ENCODE data around the gene SLC6A15.

Gene SLC6A15

DNA sequence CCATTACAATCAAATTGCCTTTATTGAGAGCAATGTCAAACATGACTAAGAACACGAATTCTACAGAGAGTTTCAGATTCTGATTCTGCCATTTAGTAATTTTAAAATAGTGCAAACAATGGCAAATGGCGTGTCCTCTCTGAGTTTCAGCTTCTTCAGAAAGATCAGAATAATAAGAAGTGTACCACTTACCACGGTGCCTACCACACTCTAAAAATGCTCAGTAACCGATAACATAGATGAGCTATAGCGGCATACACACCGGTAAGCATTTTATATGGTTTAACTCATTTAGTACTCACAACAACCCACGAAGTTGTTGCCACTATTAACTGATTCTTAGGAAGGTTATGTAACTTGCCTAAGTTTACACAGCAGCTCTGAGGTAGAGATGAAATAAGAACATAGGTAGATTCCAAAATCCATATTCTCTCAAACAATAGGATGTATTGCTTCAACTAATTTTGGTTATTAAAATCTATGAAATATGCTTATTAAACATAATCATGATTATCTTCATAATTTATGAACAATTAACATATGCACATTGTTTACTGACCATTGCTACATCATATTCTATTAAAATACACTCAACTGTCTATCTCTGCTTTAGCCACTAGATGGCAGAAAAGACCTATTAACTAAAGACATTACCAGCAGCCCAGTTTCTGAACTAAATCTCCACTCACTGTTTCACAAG lies 38.3 kb downstream of the SLC6A15 start:
- DNase-seq = no peak

DNA sequence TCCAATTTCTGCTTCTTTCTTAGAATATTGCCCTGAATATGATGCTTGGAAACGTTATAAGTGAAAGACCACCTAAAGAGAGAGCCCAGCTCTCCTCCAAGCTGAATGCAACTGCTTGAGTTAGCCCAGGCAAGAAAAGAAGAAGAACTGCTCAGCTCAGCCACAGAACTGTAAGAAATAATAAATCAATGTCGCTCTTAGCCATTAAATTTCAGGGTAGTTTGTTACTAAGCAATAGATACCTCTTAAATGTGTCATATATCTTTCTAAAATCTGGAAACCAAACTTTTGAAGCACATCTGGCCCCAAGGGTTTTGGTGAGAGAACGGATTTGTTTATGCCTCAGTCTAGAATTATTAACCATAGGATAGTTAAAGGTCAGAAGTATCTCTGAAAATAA lies 50.4 kb downstream of the SLC6A15 start:
- DNase-seq = no peak

DNA sequence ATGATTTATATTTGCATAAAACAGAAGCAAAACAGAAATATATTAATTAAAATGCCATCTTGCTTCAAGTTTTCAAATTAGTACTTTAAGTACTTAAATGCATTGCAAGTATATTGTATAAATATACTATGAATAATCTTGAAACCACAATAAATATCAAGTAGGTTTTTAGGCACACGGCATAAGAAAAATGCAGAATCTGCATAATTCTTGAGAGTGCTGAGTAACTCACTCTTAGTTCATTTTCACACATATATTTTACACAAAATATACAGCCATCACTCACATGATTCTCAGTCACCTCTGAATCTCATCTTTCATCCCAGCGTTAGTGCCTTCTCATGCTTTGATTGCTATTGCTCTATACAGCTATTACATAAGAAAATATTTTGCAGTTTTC lies 51.9 kb downstream of the SLC6A15 start:
- no peak for DNase-seq

DNA sequence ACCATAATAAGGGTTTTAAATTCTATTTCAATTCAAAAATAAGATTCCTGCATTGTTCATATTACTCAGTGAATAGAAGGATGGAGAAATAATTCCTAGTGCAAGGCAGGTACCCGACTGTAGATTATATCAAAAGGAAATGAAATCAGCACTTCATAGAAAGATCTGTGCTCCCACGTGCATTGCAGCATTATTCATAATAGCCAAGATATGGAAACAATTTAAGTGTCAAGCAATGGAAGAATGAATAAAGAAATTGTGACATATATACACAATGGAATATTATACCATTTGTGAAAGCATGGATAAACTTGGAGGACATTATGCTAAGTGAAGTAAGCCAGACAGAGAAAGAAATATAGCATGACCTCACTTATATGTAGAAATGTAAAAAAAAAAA lies 53.8 kb downstream of the SLC6A15 start:
- no peak for DNase-seq

DNA sequence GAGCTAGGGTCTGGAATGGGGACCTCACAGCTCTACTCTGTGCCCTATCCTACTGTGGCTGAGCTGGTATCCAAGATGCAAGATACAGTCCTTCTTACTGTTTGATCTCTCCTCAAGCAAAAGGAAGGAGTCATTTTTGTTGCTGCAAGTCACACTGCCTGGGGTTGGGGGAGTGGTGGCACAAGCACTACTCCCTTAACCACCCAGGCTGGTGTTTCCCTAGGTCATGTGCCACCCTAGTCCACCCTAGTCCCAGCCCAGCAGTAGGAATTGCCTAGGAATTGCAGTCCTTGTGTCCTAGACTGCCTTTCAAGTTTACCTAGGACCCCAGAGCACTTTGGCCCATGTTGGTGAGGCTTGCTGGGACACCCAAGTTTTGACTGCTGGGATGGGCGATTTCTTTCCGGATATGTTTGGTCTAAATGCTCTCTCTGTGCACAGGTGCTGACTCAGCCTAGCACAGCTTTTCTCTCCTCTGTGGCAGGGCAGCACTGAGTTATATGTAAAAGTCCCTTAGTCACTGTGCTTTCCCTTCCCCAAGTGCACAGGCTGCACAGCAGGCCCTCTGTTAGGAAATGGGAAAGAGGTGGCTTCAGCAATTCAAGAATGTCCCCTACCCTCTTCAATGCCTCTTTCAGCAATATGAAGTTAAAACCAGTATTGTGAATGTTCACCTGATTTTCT lies 54.9 kb downstream of the SLC6A15 start:
- no peak for DNase-seq

DNA sequence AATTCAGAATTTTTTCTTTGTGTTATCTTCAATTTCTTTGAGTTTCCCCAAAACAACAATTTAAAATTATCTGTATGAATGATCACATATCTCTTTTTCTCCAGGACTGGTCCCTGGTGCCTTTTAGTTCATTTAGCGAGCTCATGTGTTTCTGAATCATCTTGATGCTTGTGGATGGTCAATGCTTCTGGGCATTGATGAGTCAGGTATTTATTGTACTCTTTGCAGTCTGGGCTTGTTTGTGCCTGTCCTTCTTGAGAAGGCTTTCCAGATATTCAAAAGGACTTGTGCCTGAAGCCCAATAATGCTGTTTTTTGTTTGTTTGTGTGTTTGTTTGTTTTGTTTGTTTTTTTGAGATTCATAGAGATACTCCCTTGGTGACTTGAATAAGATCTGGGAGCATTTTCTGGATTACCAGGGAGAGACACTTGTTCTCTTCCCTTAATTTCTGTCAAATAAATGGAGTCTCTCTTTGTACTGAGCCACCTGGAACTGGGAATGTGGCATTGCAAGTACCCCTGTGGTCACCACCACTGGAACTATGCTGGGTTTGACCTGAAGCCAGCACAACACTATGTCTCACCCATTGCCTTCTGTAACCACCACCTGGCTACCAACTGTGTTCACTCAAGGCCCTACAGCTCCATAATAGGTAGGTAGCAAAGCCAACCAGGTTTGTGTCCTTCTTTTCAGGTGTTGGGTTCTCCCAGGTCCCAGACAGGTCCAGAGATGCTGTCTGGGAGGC lies 56.3 kb downstream of the SLC6A15 start:
- DNase-seq = no peak

DNA sequence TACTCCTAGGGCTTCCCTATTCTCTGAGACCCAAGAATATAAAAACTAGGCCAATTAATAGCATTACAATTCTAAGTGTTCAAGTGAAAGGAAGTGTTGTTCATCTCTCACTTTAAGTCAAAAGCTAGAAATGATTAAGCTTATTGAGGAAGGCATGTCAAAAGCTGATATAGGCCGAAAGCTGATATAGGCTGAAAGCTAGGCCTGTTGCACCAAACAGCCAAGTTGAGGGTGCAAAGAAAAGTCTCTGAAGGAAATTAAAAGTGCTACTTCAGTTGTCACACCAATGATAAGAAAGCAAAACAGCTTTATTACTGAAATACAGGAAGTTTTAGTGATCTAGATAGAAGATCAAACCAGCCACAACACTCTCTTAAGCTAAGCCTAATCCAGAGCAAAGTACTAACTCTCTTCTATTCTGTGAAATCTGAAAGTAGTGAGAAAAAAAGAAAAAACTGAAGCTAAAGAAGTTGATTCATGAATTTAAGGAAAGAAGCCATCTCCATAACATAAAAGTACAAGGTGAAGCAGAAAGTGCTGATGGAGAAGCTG lies 68.9 kb downstream of the SLC6A15 start:
- DNase-seq = no peak

DNA sequence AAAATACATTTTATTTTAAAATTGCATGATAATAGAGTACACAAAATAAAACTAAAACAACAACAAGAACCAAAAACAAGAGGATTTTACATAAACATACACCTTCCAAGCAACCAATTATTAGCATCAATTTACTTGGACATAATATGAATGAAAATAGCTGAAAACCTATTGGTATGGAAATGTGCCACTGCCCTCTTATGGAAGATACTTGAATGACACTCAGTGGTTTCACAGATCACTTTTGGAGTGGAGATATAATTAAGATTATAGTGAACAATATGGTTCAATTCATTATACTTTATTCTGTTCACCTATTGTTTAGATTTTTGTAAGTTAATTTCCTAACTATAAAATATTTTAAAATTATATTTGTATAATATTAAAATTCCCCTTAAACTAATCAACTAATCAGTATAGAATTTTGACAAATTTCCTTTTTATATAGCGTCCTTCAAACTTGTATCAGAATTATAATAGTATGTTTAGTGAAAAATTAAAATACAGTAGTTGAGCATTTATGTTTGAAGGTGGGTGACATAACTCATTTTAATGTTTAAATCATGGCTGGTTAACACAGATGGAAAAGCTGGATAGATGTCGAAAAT lies 70.1 kb downstream of the SLC6A15 start:
- DNase-seq = no peak

DNA sequence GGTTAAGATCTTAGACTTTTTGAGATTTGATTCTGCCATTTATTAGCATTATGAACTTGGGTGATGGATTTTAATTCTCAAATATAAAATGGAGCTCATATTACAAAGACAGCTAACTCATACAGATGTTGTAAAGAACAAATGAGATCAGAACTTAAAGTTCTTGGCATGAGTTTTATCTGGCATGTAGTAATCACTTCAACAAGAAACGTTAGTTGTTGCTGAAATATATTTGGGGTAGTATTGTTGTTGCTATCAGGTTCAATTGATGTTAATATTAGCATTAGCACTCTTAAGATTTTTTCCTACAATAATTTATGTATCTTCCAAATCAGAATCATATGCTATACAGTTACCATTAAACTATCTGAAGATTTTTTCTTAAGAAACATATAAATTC lies 71.0 kb downstream of the SLC6A15 start:
- no peak for DNase-seq

DNA sequence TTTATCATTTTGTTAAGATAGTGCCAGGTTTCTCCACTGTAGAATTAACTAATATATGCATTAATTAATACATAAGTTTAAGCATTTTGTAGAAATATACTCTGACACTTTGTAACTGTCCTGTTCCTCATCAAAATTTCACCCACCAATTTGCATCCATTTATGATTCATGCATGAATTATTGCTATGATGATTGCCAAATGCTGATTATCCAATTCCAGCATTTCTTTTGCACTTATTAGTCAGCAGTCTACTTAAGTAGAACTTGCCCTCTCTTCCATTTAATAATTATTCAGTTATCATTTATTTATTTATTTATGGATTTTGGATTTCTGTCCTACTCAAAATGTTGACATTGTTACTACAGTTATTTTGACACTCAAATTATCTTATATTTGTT lies 72.2 kb downstream of the SLC6A15 start:
- DNase-seq = no peak

DNA sequence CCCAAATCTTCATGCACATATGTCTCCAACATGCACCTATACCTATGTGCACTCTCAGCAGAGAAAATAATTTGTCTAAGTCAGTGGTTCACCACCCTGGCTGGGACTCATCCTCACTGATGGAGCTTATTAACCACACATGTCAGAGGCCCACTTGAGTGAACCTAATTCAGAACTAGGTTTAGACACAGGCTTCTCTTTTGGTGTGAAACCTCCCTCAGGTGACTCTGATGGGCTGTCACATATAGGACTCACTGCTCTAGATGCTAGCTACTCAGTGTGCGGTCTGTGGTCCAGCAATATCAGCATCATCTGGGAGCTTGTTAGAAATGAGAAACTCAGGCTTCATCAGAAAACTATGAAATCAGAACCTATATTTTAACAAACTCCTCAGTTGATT lies 85.7 kb downstream of the SLC6A15 start:
- DNase-seq = no peak

DNA sequence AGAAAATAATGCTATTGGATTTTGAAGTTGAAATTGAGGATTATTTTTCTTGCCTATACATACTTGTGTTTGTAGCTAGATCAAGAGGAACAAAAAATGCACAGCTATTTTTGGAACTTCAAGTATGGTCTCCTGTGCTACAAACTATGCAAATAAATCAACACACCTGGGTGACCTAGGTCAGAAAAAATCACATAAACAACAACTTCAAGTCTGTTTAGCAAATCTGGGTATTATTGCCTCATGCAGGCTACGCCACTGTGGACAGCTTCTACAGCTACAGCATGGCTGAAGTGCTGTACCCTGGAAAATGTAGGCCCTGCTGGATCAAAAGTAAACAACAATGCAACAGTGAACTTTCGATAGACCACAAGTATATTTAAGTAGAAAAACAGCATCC lies 87.5 kb downstream of the SLC6A15 start:
- no peak for DNase-seq

DNA sequence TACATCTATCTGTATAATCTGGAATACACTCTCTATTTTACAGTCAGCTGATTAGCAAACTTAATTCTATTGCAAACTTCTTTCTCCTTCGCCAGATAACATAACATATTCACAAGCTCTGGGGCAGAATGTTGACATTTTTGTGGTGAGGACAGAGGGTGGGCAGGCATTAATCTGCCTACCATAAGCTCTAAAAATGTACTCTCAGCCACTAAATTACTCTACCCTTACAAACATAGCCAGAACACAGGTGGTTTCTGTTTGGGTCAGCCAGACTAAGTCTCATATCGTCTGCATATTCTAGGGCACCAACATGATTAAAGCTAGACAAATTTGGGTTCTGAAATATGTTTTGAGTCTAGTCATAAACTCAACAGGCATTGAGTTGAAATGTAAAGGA lies 90.1 kb downstream of the SLC6A15 start:
- DNase-seq = no peak

DNA sequence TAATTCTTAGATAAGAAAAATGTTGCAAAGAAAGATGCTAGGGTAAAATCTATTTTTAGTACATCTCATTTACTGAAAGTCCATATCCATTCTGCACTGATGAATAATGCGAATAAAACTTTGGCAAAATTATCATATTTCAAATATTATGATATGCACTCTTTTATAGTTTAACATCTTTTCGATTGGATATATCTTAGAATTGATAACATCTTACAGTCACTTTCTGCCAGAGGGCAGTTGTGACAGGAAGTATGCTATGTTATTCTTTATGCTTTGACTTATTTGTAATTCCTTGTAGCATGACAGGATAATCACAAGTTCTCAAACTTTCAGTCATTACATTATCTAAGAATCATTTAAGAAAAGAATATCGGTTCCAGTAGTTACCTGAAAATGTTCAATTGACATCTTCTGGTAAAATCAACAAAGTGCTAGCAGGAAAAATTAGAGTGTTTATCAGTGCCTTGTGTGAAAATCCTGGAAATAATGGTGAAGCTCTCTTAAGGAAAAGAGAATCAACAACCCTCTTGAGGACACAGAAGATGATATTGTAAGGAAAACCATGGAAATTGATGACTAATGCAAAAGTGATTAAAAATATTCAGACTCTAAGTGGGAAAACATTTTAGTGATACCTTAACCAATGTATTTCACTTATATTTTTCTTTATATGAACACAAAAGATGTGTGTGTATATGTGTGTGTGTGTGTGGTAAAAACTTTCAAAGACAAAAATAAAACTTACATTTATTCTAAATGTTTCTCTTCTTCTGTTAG lies 95.5 kb downstream of the SLC6A15 start:
- DNase-seq = no peak

DNA sequence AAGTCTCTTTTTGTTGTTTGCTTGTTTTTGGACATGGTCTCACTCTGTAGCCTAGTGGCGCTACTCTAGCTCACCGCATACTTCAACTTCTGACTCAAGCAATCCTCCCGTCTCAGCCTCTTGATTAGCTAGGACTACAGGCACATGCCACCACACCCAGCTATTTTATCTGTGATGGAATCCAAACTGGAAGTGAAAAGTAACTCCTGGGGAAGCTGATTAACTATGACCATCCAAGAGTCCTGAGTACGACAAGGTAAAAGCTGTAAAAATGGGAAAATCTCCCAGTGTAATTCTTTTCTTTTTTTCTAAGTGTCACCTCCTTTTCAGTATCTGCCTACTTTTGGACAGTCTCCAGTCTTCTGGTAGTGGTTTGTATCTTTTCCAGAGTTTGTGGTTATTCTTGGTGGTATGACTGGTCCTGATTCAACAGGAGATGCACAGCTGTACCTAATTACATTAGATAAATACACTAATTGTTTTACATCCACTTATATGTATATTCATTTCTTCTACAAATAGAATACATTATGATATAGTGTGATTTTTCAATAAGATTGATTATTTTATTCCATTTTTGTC lies 97.8 kb downstream of the SLC6A15 start:
- no peak for DNase-seq

DNA sequence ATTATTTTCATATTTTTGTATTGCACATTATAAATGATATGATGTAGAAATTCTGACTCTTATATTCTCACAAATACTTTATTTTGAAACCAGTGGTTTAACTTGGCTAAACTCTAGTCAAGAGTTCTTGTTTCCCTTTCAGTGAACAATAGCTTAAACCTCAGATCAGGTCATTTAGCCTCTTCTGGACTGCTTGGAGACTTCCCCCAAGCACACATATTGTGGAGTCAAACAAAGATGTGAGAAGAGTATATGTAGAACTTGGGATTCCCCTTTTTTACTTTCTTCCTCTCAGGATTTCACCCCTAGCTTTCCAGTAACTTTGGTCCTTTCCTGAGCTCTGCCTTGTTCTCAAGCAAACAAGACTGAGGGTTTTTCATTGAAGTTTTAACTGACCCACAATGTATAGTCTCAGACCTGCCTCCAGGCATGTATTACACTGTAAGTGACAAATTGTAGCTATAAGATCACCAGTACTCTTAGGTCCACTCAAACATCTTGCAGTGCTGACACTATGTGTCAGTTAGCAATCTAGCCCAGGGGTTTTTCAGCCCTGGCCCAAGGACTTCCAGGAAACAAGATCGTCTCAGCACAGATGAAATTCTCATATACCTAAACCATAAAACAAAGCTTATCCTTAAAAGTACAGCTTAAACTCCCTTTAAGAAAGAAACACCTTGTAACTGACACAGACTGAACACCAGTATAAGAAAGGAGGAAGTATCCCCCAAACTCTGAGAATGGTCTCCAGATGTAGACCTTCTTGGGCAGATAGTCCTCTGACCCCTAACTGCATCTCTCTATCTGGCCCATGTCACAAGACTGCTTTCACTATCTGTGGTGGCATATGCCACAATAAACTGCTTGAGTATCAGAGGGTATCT lies 98.6 kb downstream of the SLC6A15 start:
- DNase-seq = no peak

DNA sequence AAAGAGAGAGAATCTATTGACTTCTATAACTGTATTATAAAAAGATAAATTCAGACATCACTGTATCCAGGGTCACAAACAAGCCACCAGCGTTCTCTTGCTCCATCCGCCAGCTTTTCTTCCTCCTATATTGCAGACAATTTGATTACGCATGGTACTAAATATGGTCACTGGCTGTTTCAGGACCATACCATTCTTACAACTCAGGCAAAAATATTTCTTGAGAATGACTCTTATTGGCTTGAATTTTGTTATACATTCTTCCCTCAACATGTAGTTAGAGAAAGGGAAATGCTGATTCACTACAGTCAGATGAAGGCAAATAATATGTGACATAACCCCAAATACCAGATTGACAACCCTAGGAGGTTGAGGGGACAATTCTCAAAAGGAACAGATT lies 101.3 kb downstream of the SLC6A15 start:
- DNase-seq = no peak

DNA sequence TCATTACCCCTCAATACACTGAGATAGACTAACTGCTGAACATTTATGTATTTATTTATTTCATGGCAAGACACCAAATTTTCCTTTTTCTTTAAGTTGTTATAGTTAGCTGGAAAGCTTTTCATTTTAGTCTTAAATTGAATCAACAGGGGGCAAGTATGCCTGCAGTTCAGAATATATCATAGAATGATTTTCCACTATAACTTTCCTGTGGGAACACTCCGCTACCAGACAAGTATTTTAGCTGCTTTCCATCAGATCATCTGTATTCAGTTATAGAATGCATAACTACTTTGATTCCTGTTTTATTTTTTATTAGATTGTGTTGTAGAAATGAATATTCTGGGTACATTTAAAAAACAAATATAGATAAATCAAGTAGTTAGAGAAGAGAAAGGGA lies 102.0 kb downstream of the SLC6A15 start:
- DNase-seq = no peak
